ENCODE results near the gene ENPP6.

The ENPP6 gene

DNA sequence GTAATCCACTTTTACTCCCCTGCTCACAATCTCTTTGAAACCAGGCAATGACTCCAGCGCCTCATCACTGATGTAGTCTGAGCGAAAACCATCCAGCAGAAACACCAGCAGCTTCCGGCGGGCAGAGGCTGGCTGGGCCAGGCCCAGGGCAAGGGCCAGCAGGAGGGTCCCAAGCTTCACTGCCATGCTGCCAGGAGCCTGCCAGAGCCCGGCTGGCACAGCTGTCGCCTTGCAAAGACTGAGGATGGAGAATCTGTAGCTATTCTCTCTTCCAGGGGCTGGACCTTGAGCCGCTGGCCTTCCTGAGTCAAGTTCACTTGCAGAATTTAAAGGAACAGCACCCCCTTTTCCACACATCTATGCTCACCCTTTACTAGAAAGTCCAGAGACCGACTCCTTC lies at the start of gene ENPP6:
TSS of gene ENPP6 (minus strand) at position 240 of the 400 bp plus-strand sequence. CDS start at position 186, 54 bp downstream.
- H3F3A ChIP-seq (ENCODE audit: insufficient read depth, low read length) = no peaks in the 10 kb centered on the region
- H3K36me3 ChIP-seq (ENCODE audit: insufficient read depth, low read length) = no peaks in the 10 kb centered on the region
- H3K4me3 ChIP-seq (ENCODE audit: low read depth, low read length, poor library complexity, severe bottlenecking) = no peak within 1 kb of the TSS
- no peak within 1 kb of the TSS for H3K9ac ChIP-seq (ENCODE audit: low read length)
- no peaks in the 10 kb centered on the region for H4K20me1 ChIP-seq (ENCODE audit: insufficient read depth, low read length)
- no peaks in the 10 kb centered on the region for H3K9me2 ChIP-seq (ENCODE audit: low read depth, low read length)
- H3K27ac ChIP-seq (ENCODE audit: low read depth, low read length, poor library complexity, severe bottlenecking) = no peak within 1 kb of the TSS
- no peaks in the 10 kb centered on the region for H3K9me3 ChIP-seq (ENCODE audit: low read length)
- H3K4me1 ChIP-seq (ENCODE audit: insufficient read depth, low read length, severe bottlenecking) = no peaks in the 10 kb centered on the region
- no peak within 1 kb of the TSS for H3K4me2 ChIP-seq (ENCODE audit: low read length)
- H3K27me3 ChIP-seq (ENCODE audit: insufficient read depth, low read length) = 0 out of 2 replicates have a peak, but pooled peaks cover 6% of the 10 kb centered on the region
- H2AFZ ChIP-seq (ENCODE audit: low read length) = no peak within 1 kb of the TSS
- TF ChIP-seq, protein P1, sequence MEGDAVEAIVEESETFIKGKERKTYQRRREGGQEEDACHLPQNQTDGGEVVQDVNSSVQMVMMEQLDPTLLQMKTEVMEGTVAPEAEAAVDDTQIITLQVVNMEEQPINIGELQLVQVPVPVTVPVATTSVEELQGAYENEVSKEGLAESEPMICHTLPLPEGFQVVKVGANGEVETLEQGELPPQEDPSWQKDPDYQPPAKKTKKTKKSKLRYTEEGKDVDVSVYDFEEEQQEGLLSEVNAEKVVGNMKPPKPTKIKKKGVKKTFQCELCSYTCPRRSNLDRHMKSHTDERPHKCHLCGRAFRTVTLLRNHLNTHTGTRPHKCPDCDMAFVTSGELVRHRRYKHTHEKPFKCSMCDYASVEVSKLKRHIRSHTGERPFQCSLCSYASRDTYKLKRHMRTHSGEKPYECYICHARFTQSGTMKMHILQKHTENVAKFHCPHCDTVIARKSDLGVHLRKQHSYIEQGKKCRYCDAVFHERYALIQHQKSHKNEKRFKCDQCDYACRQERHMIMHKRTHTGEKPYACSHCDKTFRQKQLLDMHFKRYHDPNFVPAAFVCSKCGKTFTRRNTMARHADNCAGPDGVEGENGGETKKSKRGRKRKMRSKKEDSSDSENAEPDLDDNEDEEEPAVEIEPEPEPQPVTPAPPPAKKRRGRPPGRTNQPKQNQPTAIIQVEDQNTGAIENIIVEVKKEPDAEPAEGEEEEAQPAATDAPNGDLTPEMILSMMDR (IDR thresholded peaks at IDR 0.05; ENCODE audit: low read length) = no peak
- no peak for TF ChIP-seq EZH2 (IDR thresholded peaks at IDR 0.05; ENCODE audit: borderline replicate concordance, low read length)
- no peaks in the 10 kb centered on the region for H3K79me2 ChIP-seq (ENCODE audit: insufficient read depth, low read length)

DNA sequence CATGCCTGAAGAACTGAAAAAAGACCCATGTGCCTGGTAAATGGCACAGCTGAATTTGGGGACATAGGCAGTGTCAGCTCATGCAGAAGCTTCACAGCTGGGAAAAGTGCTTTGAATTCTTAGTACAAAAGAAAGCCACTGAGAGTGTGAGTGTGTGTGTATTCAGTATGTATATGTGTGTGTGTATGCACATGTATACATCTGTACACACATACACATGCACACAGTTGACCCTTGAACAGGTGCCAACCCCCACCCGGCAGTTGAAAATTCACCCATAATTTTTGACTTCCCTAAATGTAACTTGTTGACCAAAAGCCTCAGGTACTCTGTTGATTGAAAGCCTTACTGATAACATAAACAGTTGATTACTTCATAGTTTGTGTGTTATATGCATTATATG lies 49.5 kb upstream of the ENPP6 start:
- H3K79me2 ChIP-seq (ENCODE audit: insufficient read depth, low read length) = no peaks in the 10 kb centered on the region
- H3K9me3 ChIP-seq (ENCODE audit: low read length) = no peaks in the 10 kb centered on the region
- no peaks in the 10 kb centered on the region for H4K20me1 ChIP-seq (ENCODE audit: insufficient read depth, low read length)
- H3K4me1 ChIP-seq (ENCODE audit: insufficient read depth, low read length, severe bottlenecking) = peaks cover 50% of the 10 kb centered on the region
- H2AFZ ChIP-seq (ENCODE audit: low read length) = no peak overlapping the region
- H3K27me3 ChIP-seq (ENCODE audit: insufficient read depth, low read length) = no peaks in the 10 kb centered on the region
- no peaks in the 10 kb centered on the region for H3K36me3 ChIP-seq (ENCODE audit: insufficient read depth, low read length)
- H3K27ac ChIP-seq (ENCODE audit: low read depth, low read length, poor library complexity, severe bottlenecking) = peak overlapping the region; percentile 90
- TF ChIP-seq, protein P1 (IDR thresholded peaks at IDR 0.05; ENCODE audit: low read length) = no peak
- no peak for TF ChIP-seq EZH2 (IDR thresholded peaks at IDR 0.05; ENCODE audit: borderline replicate concordance, low read length)
- no peak overlapping the region; the same call in 1 of the 2 replicates for H3K9ac ChIP-seq (ENCODE audit: low read length)
- H3F3A ChIP-seq (ENCODE audit: insufficient read depth, low read length) = peaks cover 8% of the 10 kb centered on the region
- no peaks in the 10 kb centered on the region for H3K9me2 ChIP-seq (ENCODE audit: low read depth, low read length)
- peak overlapping the region; percentile 53 for H3K4me2 ChIP-seq (ENCODE audit: low read length)
- peak overlapping the region; percentile 46 for H3K4me3 ChIP-seq (ENCODE audit: low read depth, low read length, poor library complexity, severe bottlenecking)

DNA sequence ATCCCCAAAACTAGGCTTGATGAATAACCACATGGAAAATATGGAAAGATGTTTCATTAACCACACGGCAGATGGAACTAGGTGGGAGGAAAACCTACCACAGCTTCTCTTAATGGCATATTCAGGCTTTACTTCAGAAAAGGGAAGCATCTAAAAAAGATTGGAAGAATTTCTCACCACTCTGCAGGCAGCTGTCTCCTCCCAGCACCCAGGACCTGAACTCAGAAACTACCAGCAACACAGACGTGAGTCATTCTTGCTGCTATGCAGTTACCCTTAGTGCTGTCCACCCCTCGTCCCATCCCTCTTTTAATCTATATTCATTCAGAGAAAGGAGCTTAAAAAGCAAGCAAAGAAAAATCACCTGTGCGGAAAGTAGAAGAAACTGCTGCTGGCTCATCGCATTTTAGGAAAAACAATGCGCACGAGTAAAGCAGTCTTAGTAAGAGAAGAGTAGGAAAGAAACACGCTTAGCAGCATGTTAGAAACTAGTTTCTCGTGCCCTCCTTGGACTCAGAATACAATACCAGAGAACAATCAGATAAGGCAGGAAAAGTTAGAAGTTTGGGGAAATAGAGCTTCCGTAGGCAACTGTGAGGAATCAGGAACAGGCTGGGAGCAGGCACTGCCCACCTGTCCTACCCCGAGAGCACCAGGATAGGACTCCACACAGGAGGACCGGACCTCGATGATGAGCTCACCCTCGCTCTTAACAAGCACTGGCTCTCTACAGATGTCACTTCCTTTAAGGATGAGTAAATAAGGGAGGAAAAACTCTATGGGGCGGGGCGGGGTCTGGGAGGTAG lies 48.1 kb upstream of the ENPP6 start:
- peaks cover 8% of the 10 kb centered on the region for H3F3A ChIP-seq (ENCODE audit: insufficient read depth, low read length)
- H3K36me3 ChIP-seq (ENCODE audit: insufficient read depth, low read length) = no peaks in the 10 kb centered on the region
- H3K9me3 ChIP-seq (ENCODE audit: low read length) = no peaks in the 10 kb centered on the region
- H2AFZ ChIP-seq (ENCODE audit: low read length) = peak overlapping the region; percentile 39; the same call in 1 of the 2 replicates
- TF ChIP-seq EZH2 (IDR thresholded peaks at IDR 0.05; ENCODE audit: borderline replicate concordance, low read length) = no peak
- peak overlapping the region; percentile 90 for H3K27ac ChIP-seq (ENCODE audit: low read depth, low read length, poor library complexity, severe bottlenecking)
- no peaks in the 10 kb centered on the region for H4K20me1 ChIP-seq (ENCODE audit: insufficient read depth, low read length)
- H3K4me1 ChIP-seq (ENCODE audit: insufficient read depth, low read length, severe bottlenecking) = peaks cover 50% of the 10 kb centered on the region
- H3K4me3 ChIP-seq (ENCODE audit: low read depth, low read length, poor library complexity, severe bottlenecking) = peak overlapping the region; percentile 27
- H3K9me2 ChIP-seq (ENCODE audit: low read depth, low read length) = no peaks in the 10 kb centered on the region
- no peaks in the 10 kb centered on the region for H3K79me2 ChIP-seq (ENCODE audit: insufficient read depth, low read length)
- no peaks in the 10 kb centered on the region for H3K27me3 ChIP-seq (ENCODE audit: insufficient read depth, low read length)
- peak overlapping the region; percentile 34; the same call in 1 of the 2 replicates for H3K9ac ChIP-seq (ENCODE audit: low read length)
- H3K4me2 ChIP-seq (ENCODE audit: low read length) = peak overlapping the region; percentile 60
